HUDEP-2 (cell line): Measurements from ENCODE around the gene HIVEP3.

Source experiments
- DNase-seq, 76 experiments: peaks; one replicate each; lab custom pipeline; 2025; ENCODE audit not compliant: unreplicated experiment in 76 of 76; lab: John Stamatoyannopoulos, UW

HIVEP3 gene

GRCh38 chr1:41642922-41643821 lies 275.6 kb downstream of the HIVEP3 start:
- no peak for DNase-seq

- no peak for DNase-seq
Observed at GRCh38 chr1:41641941-41642527, 276.7 kb downstream of the HIVEP3 start.

GRCh38 chr1:41641475-41641814 lies 277.3 kb downstream of the HIVEP3 start:
- DNase-seq = no peak

- no peak for DNase-seq
Observed at GRCh38 chr1:41640756-41641474, 277.8 kb downstream of the HIVEP3 start.

- no peak for DNase-seq
Observed at GRCh38 chr1:41640141-41640751, 278.5 kb downstream of the HIVEP3 start.

GRCh38 chr1:41639332-41639936 lies 279.3 kb downstream of the HIVEP3 start:
- no peak for DNase-seq

- DNase-seq = no peak
Observed at GRCh38 chr1:41638086-41639024, 280.4 kb downstream of the HIVEP3 start.

- no peak for DNase-seq
Observed at GRCh38 chr1:41637367-41637766, 281.4 kb downstream of the HIVEP3 start.

GRCh38 chr1:41633764-41634163 lies 285.0 kb downstream of the HIVEP3 start:
- no peak for DNase-seq

- DNase-seq = no peak
Observed at GRCh38 chr1:41632781-41633575, 285.7 kb downstream of the HIVEP3 start.

GRCh38 chr1:41631971-41632370 lies 286.8 kb downstream of the HIVEP3 start:
- no peak for DNase-seq

- no peak for DNase-seq
Observed at GRCh38 chr1:41631154-41631553, 287.6 kb downstream of the HIVEP3 start.

GRCh38 chr1:41629571-41629970 lies 289.2 kb downstream of the HIVEP3 start:
- DNase-seq = no peak

- DNase-seq = no peak
Observed at GRCh38 chr1:41629141-41629540, 289.6 kb downstream of the HIVEP3 start.

- no peak for DNase-seq
Observed at GRCh38 chr1:41627491-41628280, 291.0 kb downstream of the HIVEP3 start.

- DNase-seq = peak in 16 of 76 experiments; percentile 4 to 45 (median 8)
Observed at GRCh38 chr1:41626616-41627375, 291.9 kb downstream of the HIVEP3 start.

GRCh38 chr1:41626146-41626545 lies 292.6 kb downstream of the HIVEP3 start:
- no peak for DNase-seq
